ENCODE measurements around the gene MSRB3.

The MSRB3 gene

GRCh38 chr12:65430571-65431306 lies 152.3 kb downstream of the MSRB3 start:
- Histone ChIP-seq H3K9me3 (ENCODE audit: severe bottlenecking) (no peaks in the 10 kb centered on the region), H3K4me3 (ENCODE audit: severe bottlenecking) (no peak overlapping the region), H3K27me3 (ENCODE audit: insufficient read depth, poor library complexity, severe bottlenecking) (no peaks in the 10 kb centered on the region), H3K4me1 (ENCODE audit: insufficient read depth, poor library complexity, severe bottlenecking) (peaks cover 39% of the 10 kb centered on the region), H3K27ac (ENCODE audit: poor library complexity, severe bottlenecking) (peak overlapping the region; percentile 90), H3K36me3 (ENCODE audit: low read depth) (no peaks in the 10 kb centered on the region)
- no peak for TF ChIP-seq CTCF (IDR thresholded peaks at IDR 0.05; ENCODE audit: poor library complexity, severe bottlenecking)
- ATAC-seq (ENCODE audit: low read depth) (peak; percentile 97), DNase-seq (ENCODE audit: low spot score) (no peak)

GRCh38 chr12:65432114-65432513 lies 153.6 kb downstream of the MSRB3 start:
- ATAC-seq (ENCODE audit: low read depth) = no peak
- Histone ChIP-seq H3K36me3 (ENCODE audit: low read depth) (no peaks in the 10 kb centered on the region), H3K27ac (ENCODE audit: poor library complexity, severe bottlenecking) (peak overlapping the region; percentile 90), H3K9me3 (ENCODE audit: severe bottlenecking) (no peaks in the 10 kb centered on the region), H3K27me3 (ENCODE audit: insufficient read depth, poor library complexity, severe bottlenecking) (no peaks in the 10 kb centered on the region), H3K4me3 (ENCODE audit: severe bottlenecking) (no peak overlapping the region), H3K4me1 (ENCODE audit: insufficient read depth, poor library complexity, severe bottlenecking) (peaks cover 40% of the 10 kb centered on the region)
- no peak for TF ChIP-seq CTCF (IDR thresholded peaks at IDR 0.05; ENCODE audit: poor library complexity, severe bottlenecking)
- no peak for DNase-seq (ENCODE audit: low spot score)

- H3K4me3 ChIP-seq (ENCODE audit: severe bottlenecking) = no peak overlapping the region
- peak overlapping the region; percentile 90 for H3K27ac ChIP-seq (ENCODE audit: poor library complexity, severe bottlenecking)
- H3K4me1 ChIP-seq (ENCODE audit: insufficient read depth, poor library complexity, severe bottlenecking) = peaks cover 40% of the 10 kb centered on the region
- no peak for DNase-seq (ENCODE audit: low spot score)
- TF ChIP-seq CTCF (IDR thresholded peaks at IDR 0.05; ENCODE audit: poor library complexity, severe bottlenecking) = no peak
- H3K36me3 ChIP-seq (ENCODE audit: low read depth) = no peaks in the 10 kb centered on the region
- no peak for ATAC-seq (ENCODE audit: low read depth)
- H3K9me3 ChIP-seq (ENCODE audit: severe bottlenecking) = no peaks in the 10 kb centered on the region
- H3K27me3 ChIP-seq (ENCODE audit: insufficient read depth, poor library complexity, severe bottlenecking) = no peaks in the 10 kb centered on the region
Measured at GRCh38 chr12:65432651-65433050, 154.2 kb downstream of the MSRB3 start.

- ATAC-seq (ENCODE audit: low read depth) (no peak), DNase-seq (ENCODE audit: low spot score) (no peak)
- no peak for TF ChIP-seq CTCF (IDR thresholded peaks at IDR 0.05; ENCODE audit: poor library complexity, severe bottlenecking)
- H3K36me3 ChIP-seq (ENCODE audit: low read depth) = no peaks in the 10 kb centered on the region
- H3K27me3 ChIP-seq (ENCODE audit: insufficient read depth, poor library complexity, severe bottlenecking) = no peaks in the 10 kb centered on the region
- no peaks in the 10 kb centered on the region for H3K9me3 ChIP-seq (ENCODE audit: severe bottlenecking)
- H3K4me1 ChIP-seq (ENCODE audit: insufficient read depth, poor library complexity, severe bottlenecking) = peaks cover 39% of the 10 kb centered on the region
- H3K4me3 ChIP-seq (ENCODE audit: severe bottlenecking) = no peak overlapping the region
- H3K27ac ChIP-seq (ENCODE audit: poor library complexity, severe bottlenecking) = no peak overlapping the region
Measured at GRCh38 chr12:65434737-65435136, 156.3 kb downstream of the MSRB3 start.

- TF ChIP-seq CTCF (IDR thresholded peaks at IDR 0.05; ENCODE audit: poor library complexity, severe bottlenecking) = no peak
- no peak for ATAC-seq (ENCODE audit: low read depth)
Measured at GRCh38 chr12:65443038-65443437, 164.6 kb downstream of the MSRB3 start.

More at GRCh38 chr12:65443038-65443437, 164.6 kb downstream of the MSRB3 start:
- no peaks in the 10 kb centered on the region for H3K27me3 ChIP-seq (ENCODE audit: insufficient read depth, poor library complexity, severe bottlenecking)
- H3K4me3 ChIP-seq (ENCODE audit: severe bottlenecking) = no peak overlapping the region
- DNase-seq (ENCODE audit: low spot score) = no peak
- no peaks in the 10 kb centered on the region for H3K4me1 ChIP-seq (ENCODE audit: insufficient read depth, poor library complexity, severe bottlenecking)
- H3K27ac ChIP-seq (ENCODE audit: poor library complexity, severe bottlenecking) = no peak overlapping the region
- H3K36me3 ChIP-seq (ENCODE audit: low read depth) = no peaks in the 10 kb centered on the region
- no peaks in the 10 kb centered on the region for H3K9me3 ChIP-seq (ENCODE audit: severe bottlenecking)
